ENCODE data around the gene RAB17.

DNA sequence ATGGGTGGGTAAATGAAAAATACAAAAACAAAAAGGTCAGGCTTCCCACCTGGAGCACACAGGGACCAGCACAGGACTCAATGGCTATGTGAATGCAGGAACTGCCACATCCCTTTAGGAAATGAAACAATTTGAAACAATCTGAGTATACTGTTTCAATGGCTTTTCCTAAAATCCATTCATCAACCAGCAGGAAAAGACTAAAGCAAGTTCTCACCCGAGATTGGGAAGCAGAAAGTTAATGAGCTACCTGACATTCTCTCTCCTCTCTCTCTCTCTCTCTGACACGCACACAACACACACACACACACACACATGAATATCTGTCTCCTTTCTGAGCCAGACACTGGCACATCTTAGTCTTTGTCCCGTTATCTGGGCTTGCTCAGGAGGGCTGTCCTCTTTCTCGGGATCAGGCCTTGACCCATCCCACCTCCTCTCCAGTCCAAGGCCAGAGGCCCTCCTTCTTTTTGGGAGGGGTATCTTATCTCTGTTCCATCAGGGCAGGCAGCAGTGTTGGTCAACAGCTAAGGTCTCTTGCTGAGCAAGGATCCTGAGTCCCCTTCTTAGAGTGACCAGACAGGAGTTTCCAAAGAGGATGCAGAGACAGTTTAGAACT lies 25.2 kb upstream of the RAB17 start:
- TF ChIP-seq RCOR1 (IDR thresholded peaks at IDR 0.05; ENCODE audit: insufficient replicate concordance, low read length) (no peak), POLR2A (IDR thresholded peaks at IDR 0.05; ENCODE audit: low read depth, low read length) (no peak), MAFK (IDR thresholded peaks at IDR 0.05; ENCODE audit: low read depth, low read length) (no peak), SMC3 (IDR thresholded peaks at IDR 0.05; ENCODE audit: low read depth, low read length) (no peak), RFX5 (IDR thresholded peaks at IDR 0.05; ENCODE audit: low read depth, low read length) (no peak), FOS (IDR thresholded peaks at IDR 0.05; ENCODE audit: low read depth, low read length) (no peak)
- TF ChIP-seq, protein P1, sequence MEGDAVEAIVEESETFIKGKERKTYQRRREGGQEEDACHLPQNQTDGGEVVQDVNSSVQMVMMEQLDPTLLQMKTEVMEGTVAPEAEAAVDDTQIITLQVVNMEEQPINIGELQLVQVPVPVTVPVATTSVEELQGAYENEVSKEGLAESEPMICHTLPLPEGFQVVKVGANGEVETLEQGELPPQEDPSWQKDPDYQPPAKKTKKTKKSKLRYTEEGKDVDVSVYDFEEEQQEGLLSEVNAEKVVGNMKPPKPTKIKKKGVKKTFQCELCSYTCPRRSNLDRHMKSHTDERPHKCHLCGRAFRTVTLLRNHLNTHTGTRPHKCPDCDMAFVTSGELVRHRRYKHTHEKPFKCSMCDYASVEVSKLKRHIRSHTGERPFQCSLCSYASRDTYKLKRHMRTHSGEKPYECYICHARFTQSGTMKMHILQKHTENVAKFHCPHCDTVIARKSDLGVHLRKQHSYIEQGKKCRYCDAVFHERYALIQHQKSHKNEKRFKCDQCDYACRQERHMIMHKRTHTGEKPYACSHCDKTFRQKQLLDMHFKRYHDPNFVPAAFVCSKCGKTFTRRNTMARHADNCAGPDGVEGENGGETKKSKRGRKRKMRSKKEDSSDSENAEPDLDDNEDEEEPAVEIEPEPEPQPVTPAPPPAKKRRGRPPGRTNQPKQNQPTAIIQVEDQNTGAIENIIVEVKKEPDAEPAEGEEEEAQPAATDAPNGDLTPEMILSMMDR (conservative IDR thresholded peaks at IDR 0.05; ENCODE audit: low read depth, low read length), result no peak
- TF ChIP-seq, protein P2, sequence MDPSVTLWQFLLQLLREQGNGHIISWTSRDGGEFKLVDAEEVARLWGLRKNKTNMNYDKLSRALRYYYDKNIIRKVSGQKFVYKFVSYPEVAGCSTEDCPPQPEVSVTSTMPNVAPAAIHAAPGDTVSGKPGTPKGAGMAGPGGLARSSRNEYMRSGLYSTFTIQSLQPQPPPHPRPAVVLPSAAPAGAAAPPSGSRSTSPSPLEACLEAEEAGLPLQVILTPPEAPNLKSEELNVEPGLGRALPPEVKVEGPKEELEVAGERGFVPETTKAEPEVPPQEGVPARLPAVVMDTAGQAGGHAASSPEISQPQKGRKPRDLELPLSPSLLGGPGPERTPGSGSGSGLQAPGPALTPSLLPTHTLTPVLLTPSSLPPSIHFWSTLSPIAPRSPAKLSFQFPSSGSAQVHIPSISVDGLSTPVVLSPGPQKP (IDR thresholded peaks at IDR 0.05; ENCODE audit: borderline replicate concordance, low read depth, low read length), result no peak

Data from IMR-90 (cell line).